ENCODE data around the gene ARFIP2.

The ARFIP2 gene

GRCh38 chr11:6505577-6506240 is 24.6 kb upstream of the ARFIP2 start:
- no peak for TF ChIP-seq POLR2A (IDR thresholded peaks at IDR 0.05; ENCODE audit: low read depth, low read length)
- no peak for TF ChIP-seq PAX5 (IDR thresholded peaks at IDR 0.05; ENCODE audit: insufficient read depth, low read length, severe bottlenecking)
- TF ChIP-seq TAF1 (IDR thresholded peaks at IDR 0.05; ENCODE audit: low read depth, low read length): no peak
- TF ChIP-seq SPI1 (IDR thresholded peaks at IDR 0.05; ENCODE audit: low read depth, low read length): no peak
- TF ChIP-seq POU2F2 (IDR thresholded peaks at IDR 0.05; ENCODE audit: low read depth, low read length): no peak
- TF ChIP-seq POLR2AphosphoS5 (IDR thresholded peaks at IDR 0.05; ENCODE audit: low read depth, low read length): no peak
- FAIRE-seq (peak; percentile 84), DNase-seq (ENCODE audit: insufficient read length, low spot score) (no peak)

- TF ChIP-seq PAX5 (IDR thresholded peaks at IDR 0.05; ENCODE audit: insufficient read depth, low read length, severe bottlenecking) (no peak), SPI1 (IDR thresholded peaks at IDR 0.05; ENCODE audit: low read depth, low read length) (no peak), TAF1 (IDR thresholded peaks at IDR 0.05; ENCODE audit: low read depth, low read length) (no peak), POU2F2 (IDR thresholded peaks at IDR 0.05; ENCODE audit: low read depth, low read length) (no peak), POLR2AphosphoS5 (IDR thresholded peaks at IDR 0.05; ENCODE audit: low read depth, low read length) (no peak)
- FAIRE-seq (no peak), DNase-seq (ENCODE audit: insufficient read length, low spot score) (no peak)
Measured at GRCh38 chr11:6504166-6504565, 23.0 kb upstream of the ARFIP2 start.

GRCh38 chr11:6502382-6502781 is 21.3 kb upstream of the ARFIP2 start:
- no peak for DNase-seq (ENCODE audit: insufficient read length, low spot score)
- TF ChIP-seq POLR2AphosphoS5 (IDR thresholded peaks at IDR 0.05; ENCODE audit: low read depth, low read length) (no peak), POLR2A (IDR thresholded peaks at IDR 0.05; ENCODE audit: low read depth, low read length) (no peak), POU2F2 (IDR thresholded peaks at IDR 0.05; ENCODE audit: low read depth, low read length) (no peak), PAX5 (IDR thresholded peaks at IDR 0.05; ENCODE audit: insufficient read depth, low read length, severe bottlenecking) (no peak), SPI1 (IDR thresholded peaks at IDR 0.05; ENCODE audit: low read depth, low read length) (no peak), TAF1 (IDR thresholded peaks at IDR 0.05; ENCODE audit: low read depth, low read length) (no peak)
- no peak for FAIRE-seq

- FAIRE-seq: no peak
- no peak for DNase-seq (ENCODE audit: insufficient read length, low spot score)
- no peak for TF ChIP-seq PAX5 (IDR thresholded peaks at IDR 0.05; ENCODE audit: insufficient read depth, low read length, severe bottlenecking)
- no peak for TF ChIP-seq SPI1 (IDR thresholded peaks at IDR 0.05; ENCODE audit: low read depth, low read length)
- TF ChIP-seq POLR2A (IDR thresholded peaks at IDR 0.05; ENCODE audit: low read depth, low read length): no peak
- TF ChIP-seq TAF1 (IDR thresholded peaks at IDR 0.05; ENCODE audit: low read depth, low read length): no peak
Measured at GRCh38 chr11:6498544-6498943, 17.4 kb upstream of the ARFIP2 start.

GRCh38 chr11:6498121-6498520 is 17.0 kb upstream of the ARFIP2 start:
- no peak for FAIRE-seq
- no peak for DNase-seq (ENCODE audit: insufficient read length, low spot score)
- TF ChIP-seq POLR2A (IDR thresholded peaks at IDR 0.05; ENCODE audit: low read depth, low read length) (no peak), TAF1 (IDR thresholded peaks at IDR 0.05; ENCODE audit: low read depth, low read length) (no peak), PAX5 (IDR thresholded peaks at IDR 0.05; ENCODE audit: insufficient read depth, low read length, severe bottlenecking) (no peak), POLR2AphosphoS5 (IDR thresholded peaks at IDR 0.05; ENCODE audit: low read depth, low read length) (no peak), SPI1 (IDR thresholded peaks at IDR 0.05; ENCODE audit: low read depth, low read length) (no peak), POU2F2 (IDR thresholded peaks at IDR 0.05; ENCODE audit: low read depth, low read length) (no peak)

GRCh38 chr11:6497069-6497839 is 16.1 kb upstream of the ARFIP2 start, which contains the start of gene DNHD1:
Gene DNHD1, plus strand, starts transcription at chr11:6497280. Its CDS starts 936 bp downstream, at chr11:6498216.
- FAIRE-seq (no peak), DNase-seq (ENCODE audit: insufficient read length, low spot score) (no peak)
- TF ChIP-seq POU2F2 (IDR thresholded peaks at IDR 0.05; ENCODE audit: low read depth, low read length) (no peak), TAF1 (IDR thresholded peaks at IDR 0.05; ENCODE audit: low read depth, low read length) (no peak), POLR2AphosphoS5 (IDR thresholded peaks at IDR 0.05; ENCODE audit: low read depth, low read length) (no peak), POLR2A (IDR thresholded peaks at IDR 0.05; ENCODE audit: low read depth, low read length) (no peak), SPI1 (IDR thresholded peaks at IDR 0.05; ENCODE audit: low read depth, low read length) (no peak), PAX5 (IDR thresholded peaks at IDR 0.05; ENCODE audit: insufficient read depth, low read length, severe bottlenecking) (no peak)

- FAIRE-seq (no peak), DNase-seq (ENCODE audit: insufficient read length, low spot score) (no peak)
- TF ChIP-seq POLR2AphosphoS5 (IDR thresholded peaks at IDR 0.05; ENCODE audit: low read depth, low read length): no peak
- TF ChIP-seq PAX5 (IDR thresholded peaks at IDR 0.05; ENCODE audit: insufficient read depth, low read length, severe bottlenecking): no peak
- no peak for TF ChIP-seq SPI1 (IDR thresholded peaks at IDR 0.05; ENCODE audit: low read depth, low read length)
- no peak for TF ChIP-seq POU2F2 (IDR thresholded peaks at IDR 0.05; ENCODE audit: low read depth, low read length)
- TF ChIP-seq TAF1 (IDR thresholded peaks at IDR 0.05; ENCODE audit: low read depth, low read length): no peak
- no peak for TF ChIP-seq POLR2A (IDR thresholded peaks at IDR 0.05; ENCODE audit: low read depth, low read length)
Measured at GRCh38 chr11:6489306-6489705, 8.2 kb upstream of the ARFIP2 start.

- TF ChIP-seq POLR2AphosphoS5 (IDR thresholded peaks at IDR 0.05; ENCODE audit: low read depth, low read length): no peak
- FAIRE-seq: no peak
- DNase-seq (ENCODE audit: insufficient read length, low spot score): no peak
Measured at GRCh38 chr11:6488821-6489220, 7.7 kb upstream of the ARFIP2 start.

- FAIRE-seq (no peak), DNase-seq (ENCODE audit: insufficient read length, low spot score) (no peak)
- TF ChIP-seq PAX5 (IDR thresholded peaks at IDR 0.05; ENCODE audit: insufficient read depth, low read length, severe bottlenecking): no peak
- no peak for TF ChIP-seq POLR2A (IDR thresholded peaks at IDR 0.05; ENCODE audit: low read depth, low read length)
- no peak for TF ChIP-seq TAF1 (IDR thresholded peaks at IDR 0.05; ENCODE audit: low read depth, low read length)
- TF ChIP-seq POLR2AphosphoS5 (IDR thresholded peaks at IDR 0.05; ENCODE audit: low read depth, low read length): no peak
- TF ChIP-seq SPI1 (IDR thresholded peaks at IDR 0.05; ENCODE audit: low read depth, low read length): no peak
- TF ChIP-seq POU2F2 (IDR thresholded peaks at IDR 0.05; ENCODE audit: low read depth, low read length): no peak
Measured at GRCh38 chr11:6488342-6488741, 7.2 kb upstream of the ARFIP2 start.
